ENCODE data around the gene PDLIM7.
"Not testable (repeated sequence)": the region's sequence is repeated elsewhere in the genome, so short reads cannot be mapped to it uniquely, and the experiment has no call there.

Gene PDLIM7

GRCh38 chr5:177493795-177494345 is 3.5 kb downstream of the PDLIM7 start:
- DNase-seq (no peak), ATAC-seq (no peak)
- Mint-ChIP-seq H3K36me3 (ENCODE audit: low read depth) (peaks cover 10% of the 10 kb centered on the region), H3K4me1 (peaks cover 41% of the 10 kb centered on the region), H3K4me3 (peak overlapping the region; percentile 34), H3K9me3 (no peaks in the 10 kb centered on the region), H3K27me3 (peaks cover 7% of the 10 kb centered on the region), H3K27ac (peak overlapping the region; percentile 82)

GRCh38 chr5:177492841-177493240 is 4.6 kb downstream of the PDLIM7 start:
- Mint-ChIP-seq H3K4me3 (no peak overlapping the region), H3K9me3 (no peaks in the 10 kb centered on the region), H3K4me1 (peaks cover 33% of the 10 kb centered on the region), H3K36me3 (ENCODE audit: low read depth) (peaks cover 12% of the 10 kb centered on the region), H3K27me3 (no peaks in the 10 kb centered on the region), H3K27ac (no peak overlapping the region)
- ATAC-seq (no peak), DNase-seq (no peak)

GRCh38 chr5:177491983-177492746 is 5.2 kb downstream of the PDLIM7 start:
- no peak for ATAC-seq
- Mint-ChIP-seq H3K4me3 (no peak overlapping the region), H3K4me1 (peaks cover 31% of the 10 kb centered on the region), H3K27ac (no peak overlapping the region), H3K9me3 (no peaks in the 10 kb centered on the region), H3K27me3 (no peaks in the 10 kb centered on the region), H3K36me3 (ENCODE audit: low read depth) (peaks cover 14% of the 10 kb centered on the region)
- DNase-seq = no peak

- no peaks in the 10 kb centered on the region for H3K27me3 Mint-ChIP-seq
- DNase-seq = peak; percentile 64
- H3K4me1 Mint-ChIP-seq = peaks cover 31% of the 10 kb centered on the region
- no peak overlapping the region for H3K27ac Mint-ChIP-seq
- H3K9me3 Mint-ChIP-seq = no peaks in the 10 kb centered on the region
- peak; percentile 6 for ATAC-seq
- peaks cover 16% of the 10 kb centered on the region for H3K36me3 Mint-ChIP-seq (ENCODE audit: low read depth)
- H3K4me3 Mint-ChIP-seq = no peak overlapping the region
Measured at GRCh38 chr5:177491429-177491945, 5.9 kb downstream of the PDLIM7 start.

- Mint-ChIP-seq H3K27ac (no peak overlapping the region), H3K36me3 (ENCODE audit: low read depth) (peaks cover 18% of the 10 kb centered on the region), H3K4me3 (no peak overlapping the region), H3K27me3 (no peaks in the 10 kb centered on the region), H3K9me3 (no peaks in the 10 kb centered on the region), H3K4me1 (peaks cover 27% of the 10 kb centered on the region)
- ATAC-seq (no peak), DNase-seq (no peak)
Measured at GRCh38 chr5:177490992-177491391, 6.4 kb downstream of the PDLIM7 start.

GRCh38 chr5:177490311-177490991 is 7.0 kb downstream of the PDLIM7 start:
- no peak overlapping the region for H3K4me3 Mint-ChIP-seq
- H3K4me1 Mint-ChIP-seq = peaks cover 22% of the 10 kb centered on the region
- H3K36me3 Mint-ChIP-seq (ENCODE audit: low read depth) = peaks cover 18% of the 10 kb centered on the region
- no peaks in the 10 kb centered on the region for H3K9me3 Mint-ChIP-seq
- ATAC-seq (no peak), DNase-seq (no peak)
- H3K27ac Mint-ChIP-seq = no peak overlapping the region
- no peaks in the 10 kb centered on the region for H3K27me3 Mint-ChIP-seq

GRCh38 chr5:177489119-177489716 is 8.2 kb downstream of the PDLIM7 start:
- peaks cover 9% of the 10 kb centered on the region for H3K4me1 Mint-ChIP-seq
- ATAC-seq (no peak), DNase-seq (no peak)
- peaks cover 21% of the 10 kb centered on the region for H3K36me3 Mint-ChIP-seq (ENCODE audit: low read depth)
- no peak overlapping the region for H3K4me3 Mint-ChIP-seq
- H3K27ac Mint-ChIP-seq = no peak overlapping the region
- no peaks in the 10 kb centered on the region for H3K9me3 Mint-ChIP-seq
- H3K27me3 Mint-ChIP-seq = no peaks in the 10 kb centered on the region

GRCh38 chr5:177487975-177488374 is 9.4 kb downstream of the PDLIM7 start:
- Mint-ChIP-seq H3K27ac (no peak overlapping the region), H3K9me3 (no peaks in the 10 kb centered on the region), H3K4me3 (no peak overlapping the region), H3K4me1 (peaks cover 1% of the 10 kb centered on the region), H3K36me3 (ENCODE audit: low read depth) (peaks cover 18% of the 10 kb centered on the region), H3K27me3 (no peaks in the 10 kb centered on the region)
- DNase-seq (no peak), ATAC-seq (no peak)

- H3K9me3 Mint-ChIP-seq = no peaks in the 10 kb centered on the region
- H3K36me3 Mint-ChIP-seq (ENCODE audit: low read depth) = peaks cover 14% of the 10 kb centered on the region
- DNase-seq = no peak
- peaks cover 1% of the 10 kb centered on the region for H3K4me1 Mint-ChIP-seq
- no peak overlapping the region for H3K27ac Mint-ChIP-seq
- no peak for ATAC-seq
- H3K4me3 Mint-ChIP-seq = no peak overlapping the region
- no peaks in the 10 kb centered on the region for H3K27me3 Mint-ChIP-seq
Measured at GRCh38 chr5:177487144-177487543, 10.3 kb downstream of the PDLIM7 start.

- H3K27ac Mint-ChIP-seq = no peak overlapping the region
- DNase-seq = no peak
- H3K36me3 Mint-ChIP-seq (ENCODE audit: low read depth) = peaks cover 14% of the 10 kb centered on the region
- H3K4me1 Mint-ChIP-seq = peaks cover 1% of the 10 kb centered on the region
- no peak for ATAC-seq
- H3K4me3 Mint-ChIP-seq = no peak overlapping the region
- H3K27me3 Mint-ChIP-seq = no peaks in the 10 kb centered on the region
- no peaks in the 10 kb centered on the region for H3K9me3 Mint-ChIP-seq
Measured at GRCh38 chr5:177486256-177486655, 11.1 kb downstream of the PDLIM7 start.

- peaks cover 14% of the 10 kb centered on the region for H3K36me3 Mint-ChIP-seq (ENCODE audit: low read depth)
- not testable (repeated sequence) for H3K9me3 Mint-ChIP-seq, H3K4me1 Mint-ChIP-seq, H3K4me3 Mint-ChIP-seq, H3K27me3 Mint-ChIP-seq, H3K27ac Mint-ChIP-seq, ATAC-seq, DNase-seq
Measured at GRCh38 chr5:177485753-177486152, 11.7 kb downstream of the PDLIM7 start.

- peaks cover 13% of the 10 kb centered on the region for H3K36me3 Mint-ChIP-seq (ENCODE audit: low read depth)
Measured at GRCh38 chr5:177484902-177485549, 12.4 kb downstream of the PDLIM7 start.

GRCh38 chr5:177483994-177484901 is 13.2 kb downstream of the PDLIM7 start:
- H3K4me1 Mint-ChIP-seq = peaks cover 12% of the 10 kb centered on the region
- peaks cover 12% of the 10 kb centered on the region for H3K36me3 Mint-ChIP-seq (ENCODE audit: low read depth)
- DNase-seq (no peak), ATAC-seq (no peak)
- H3K27ac Mint-ChIP-seq = peak overlapping the region; percentile 11
- H3K27me3 Mint-ChIP-seq = no peaks in the 10 kb centered on the region
- H3K9me3 Mint-ChIP-seq = no peaks in the 10 kb centered on the region
- no peak overlapping the region for H3K4me3 Mint-ChIP-seq

More at GRCh38 chr5:177484902-177485549, 12.4 kb downstream of the PDLIM7 start:
- Mint-ChIP-seq H3K4me1 (peaks cover 4% of the 10 kb centered on the region), H3K9me3 (no peaks in the 10 kb centered on the region), H3K27me3 (no peaks in the 10 kb centered on the region), H3K27ac (peak overlapping the region; percentile 11), H3K4me3 (no peak overlapping the region)
- DNase-seq (no peak), ATAC-seq (no peak)
